Stimulated activated CD8-positive, alpha-beta memory T cell treated with anti-CD3 and anti-CD28 coated beads, Interleukin-7, amount 100 ng/mL, for 48 hours (primary cell): ENCODE results near the gene SLC26A1.
"Not testable (repeated sequence)": the region's sequence is repeated elsewhere in the genome, so short reads cannot be mapped to it uniquely, and the experiment has no call there.

Source experiments
- DNase-seq, 2 donors: peaks; one replicate each; pipeline ENCODE4 v3.0.0-alpha.2; 2020; ENCODE audit warnings: low read depth in 1 of 2; ENCODE audit errors: extremely low read depth in 1 of 2

The SLC26A1 gene

DNA sequence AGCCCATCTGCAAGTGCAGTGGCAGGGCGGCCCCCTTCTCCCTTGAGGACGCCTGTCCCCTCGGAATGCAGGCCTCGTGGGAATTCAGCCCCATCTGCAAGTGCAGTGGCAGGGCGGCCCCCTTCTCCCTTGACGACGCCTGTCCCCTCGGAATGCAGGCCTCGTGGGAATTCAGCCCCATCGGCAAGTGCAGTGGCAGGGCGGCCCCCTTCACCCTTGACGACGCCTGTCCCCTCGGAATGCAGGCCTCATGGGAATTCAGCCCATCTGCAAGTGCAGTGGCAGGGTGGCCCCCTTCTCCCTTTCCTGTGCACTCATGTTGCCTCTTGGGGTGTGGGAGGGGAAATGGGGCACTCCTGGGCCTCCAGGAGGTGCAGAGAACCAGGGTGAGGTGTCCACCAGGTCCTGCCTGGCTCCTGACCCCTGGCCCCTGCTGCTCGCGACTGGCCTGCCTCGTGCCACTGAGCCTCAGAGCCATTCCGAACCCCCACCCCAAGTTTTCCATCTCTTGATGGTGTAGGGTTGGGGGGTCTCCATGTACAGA, 6.8 kb upstream of the SLC26A1 start:
- DNase-seq = no peak

DNA sequence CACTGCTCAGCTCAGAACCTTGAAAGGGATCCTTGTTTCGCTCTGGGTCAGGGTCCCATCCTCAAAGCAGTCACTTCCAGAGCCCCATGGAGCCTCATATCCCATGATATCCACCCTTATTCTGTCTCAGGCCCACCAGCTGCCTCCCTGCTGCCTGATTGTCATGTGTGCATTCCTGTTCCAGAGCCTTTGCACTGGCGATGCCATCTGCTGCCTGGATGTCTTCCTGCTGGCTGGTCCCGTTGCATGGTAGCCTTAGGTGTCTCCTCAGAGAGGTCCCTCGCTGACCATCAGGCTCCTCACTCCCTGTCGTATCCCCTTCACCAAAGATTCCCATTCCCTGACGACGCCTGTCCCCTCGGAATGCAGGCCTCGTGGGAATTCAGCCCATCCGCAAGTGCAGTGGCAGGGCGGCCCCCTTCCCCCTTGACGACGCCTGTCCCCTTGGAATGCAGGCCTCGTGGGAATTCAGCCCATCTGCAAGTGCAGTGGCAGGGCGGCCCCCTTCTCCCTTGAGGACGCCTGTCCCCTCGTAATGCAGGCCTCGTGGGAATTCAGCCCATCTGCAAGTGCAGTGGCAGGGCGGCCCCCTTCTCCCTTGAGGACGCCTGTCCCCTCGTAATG, 6.1 kb upstream of the SLC26A1 start:
- DNase-seq = not testable (repeated sequence)

- no peak for DNase-seq
Observed at GRCh38 chr4:998096-998691, 5.0 kb upstream of the SLC26A1 start.

GRCh38 chr4:997375-998071, 4.3 kb upstream of the SLC26A1 start:
- no peak for DNase-seq

GRCh38 chr4:996997-997374, 3.8 kb upstream of the SLC26A1 start:
- DNase-seq = no peak

DNA sequence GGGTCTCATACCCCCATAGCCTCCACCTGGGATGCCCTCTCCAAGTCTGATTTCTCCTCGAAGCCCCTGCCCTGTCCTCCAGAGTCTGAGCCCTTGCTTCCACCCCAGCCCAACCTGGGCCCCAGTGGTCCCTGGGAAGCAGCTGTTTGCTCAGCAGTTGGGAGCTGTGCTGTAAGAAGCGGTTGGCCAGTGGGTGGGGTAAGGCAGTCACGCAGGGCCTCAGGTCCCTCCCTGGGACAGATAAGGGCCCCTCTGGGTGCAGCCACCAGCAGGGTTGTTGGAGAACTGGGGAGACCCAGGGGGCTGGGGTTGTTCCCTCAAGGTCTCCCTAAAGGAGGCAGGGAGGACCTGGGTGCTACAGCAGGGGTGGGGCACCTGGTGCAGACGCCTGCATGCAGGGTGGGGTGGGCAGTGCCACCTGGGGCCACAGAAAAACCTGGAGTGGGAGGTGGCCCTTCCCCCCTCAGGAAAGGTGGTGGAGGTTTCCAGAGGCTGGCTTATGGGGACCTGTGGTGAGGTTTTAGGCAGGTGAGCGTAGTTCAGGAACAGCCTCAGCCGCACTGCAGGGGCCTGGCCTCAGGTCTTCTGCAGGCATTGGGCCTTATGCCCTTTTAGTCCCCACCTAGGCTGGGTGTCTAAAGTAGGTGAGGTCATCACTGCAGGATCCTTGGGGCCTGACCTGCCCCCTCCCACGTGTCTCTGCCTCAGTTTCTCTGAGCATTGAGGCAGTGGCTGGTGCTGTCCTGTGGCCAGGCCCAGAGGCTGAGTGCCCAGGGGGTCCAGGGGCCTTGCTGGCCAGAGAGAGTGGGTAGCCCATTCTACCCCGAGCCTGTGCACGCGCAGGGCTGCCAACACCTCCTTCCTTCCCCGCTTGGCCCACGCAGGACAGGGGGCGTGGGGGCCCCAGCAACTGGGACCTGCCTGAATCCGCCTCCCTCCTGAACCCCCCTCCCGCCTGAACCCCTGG, 3.1 kb upstream of the SLC26A1 start:
- no peak for DNase-seq

GRCh38 chr4:995311-996026, 2.3 kb upstream of the SLC26A1 start:
- no peak for DNase-seq

DNA sequence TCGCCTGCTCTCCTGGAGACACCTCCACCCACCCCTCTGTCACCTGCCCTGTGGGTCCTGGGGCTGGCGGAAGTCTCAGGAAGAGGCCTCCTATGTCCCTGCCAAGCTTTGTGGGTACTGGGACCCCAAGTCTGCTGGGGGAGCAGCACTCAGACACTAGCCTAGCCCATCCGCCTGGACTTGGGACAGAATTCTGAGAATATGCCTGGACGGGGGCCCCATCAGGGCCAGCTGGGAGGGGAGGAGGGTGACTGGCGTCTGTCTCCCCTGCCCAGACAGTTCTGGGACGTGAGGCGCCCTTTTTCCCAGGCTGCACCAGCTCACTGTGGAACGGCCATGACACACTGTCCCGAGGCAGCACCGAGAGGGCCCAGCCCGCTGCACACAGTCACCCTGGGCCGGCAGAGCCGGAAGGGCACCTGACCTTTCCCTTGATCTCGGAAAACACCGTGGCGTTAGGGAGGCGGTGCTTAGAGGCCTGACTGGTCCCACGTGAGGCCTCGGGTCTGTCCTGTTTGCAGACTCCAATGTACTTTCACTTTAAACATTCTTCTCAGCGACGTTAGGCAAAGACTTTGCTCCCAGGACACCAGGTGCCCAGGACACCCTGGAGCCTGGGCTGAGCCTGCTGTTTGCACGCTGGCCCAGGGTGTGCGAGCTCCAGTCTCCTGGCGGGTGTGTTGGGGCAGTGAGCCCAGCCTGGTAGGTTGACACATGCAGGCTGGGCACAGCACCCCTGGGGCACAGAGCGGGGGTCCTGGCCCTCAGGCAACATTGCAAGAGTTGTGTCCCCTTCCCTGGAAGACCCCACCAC, 700 bp downstream of the SLC26A1 start:
- DNase-seq = no peak

DNA sequence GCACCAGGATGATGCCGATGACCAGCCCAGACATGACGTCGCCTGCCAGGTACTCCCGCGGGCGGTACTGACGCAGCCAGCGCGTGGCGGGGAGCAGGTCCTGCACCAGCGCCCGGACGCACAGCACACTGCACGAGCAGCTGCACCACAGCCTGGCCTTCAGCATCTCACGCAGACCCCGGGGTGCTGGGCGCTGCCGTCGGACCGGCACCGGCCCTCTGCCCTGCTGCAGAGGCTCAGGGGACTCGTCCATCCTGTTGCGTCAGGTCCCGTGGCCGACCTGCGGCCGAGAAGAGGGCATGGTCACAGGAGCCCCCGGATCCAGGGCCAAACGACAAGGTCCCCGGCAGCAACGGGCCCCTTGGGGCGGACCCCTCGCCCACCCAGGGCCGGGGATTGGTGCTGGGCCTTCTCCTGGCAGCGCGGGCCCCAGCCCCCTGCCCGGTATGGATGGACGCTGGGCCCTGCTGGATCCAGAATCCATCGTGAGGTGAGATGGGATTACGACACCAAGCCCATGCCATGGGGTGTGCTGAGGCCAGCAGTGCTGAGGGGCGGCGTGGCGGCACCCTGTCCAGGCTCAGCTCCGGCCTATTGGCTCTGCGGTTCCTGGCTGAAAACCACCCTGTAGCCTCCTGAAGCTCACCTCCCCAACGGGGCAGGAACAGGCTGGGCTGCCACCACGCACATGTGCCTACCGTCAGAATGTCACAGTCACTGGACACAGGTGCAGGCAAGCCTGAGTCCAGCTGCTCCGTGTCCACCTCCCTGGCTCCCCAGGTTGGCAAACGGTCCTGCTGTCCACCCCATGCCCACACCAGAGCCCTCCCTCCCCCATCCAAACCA, 1.5 kb downstream of the SLC26A1 start:
- DNase-seq = no peak

DNA sequence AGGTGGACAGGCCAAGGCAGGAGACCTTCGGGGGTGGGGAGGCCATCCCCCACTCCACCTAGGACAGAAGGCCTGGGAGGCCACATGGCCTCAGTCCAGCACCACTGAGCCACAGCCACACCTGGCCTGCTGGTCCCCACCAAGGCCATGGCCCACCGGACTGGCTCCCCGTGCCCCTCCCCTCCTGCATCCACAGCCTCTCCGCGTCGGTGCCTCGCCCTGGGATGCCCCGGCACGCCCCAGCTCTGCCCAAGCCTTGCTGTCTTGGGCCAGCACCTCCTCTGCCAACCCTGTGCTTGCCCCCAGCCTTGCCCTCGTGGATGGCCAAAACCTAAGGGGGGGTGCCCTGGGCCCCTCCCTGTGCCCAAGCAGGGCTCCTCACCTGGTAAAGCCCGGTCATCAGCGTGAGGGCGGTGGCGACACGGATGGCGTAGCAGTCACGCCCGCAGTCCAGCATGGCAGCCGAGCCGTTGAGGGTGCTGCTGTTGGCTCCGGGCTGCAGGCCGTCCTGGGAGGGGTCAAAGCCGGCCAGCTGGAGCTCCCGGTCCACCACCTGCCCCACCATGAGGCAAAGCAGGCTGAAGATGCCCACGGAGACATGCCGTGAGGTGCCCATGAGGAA, 2.3 kb downstream of the SLC26A1 start:
- no peak for DNase-seq

- DNase-seq = no peak
Observed at GRCh38 chr4:989722-990471, 3.3 kb downstream of the SLC26A1 start.

DNA sequence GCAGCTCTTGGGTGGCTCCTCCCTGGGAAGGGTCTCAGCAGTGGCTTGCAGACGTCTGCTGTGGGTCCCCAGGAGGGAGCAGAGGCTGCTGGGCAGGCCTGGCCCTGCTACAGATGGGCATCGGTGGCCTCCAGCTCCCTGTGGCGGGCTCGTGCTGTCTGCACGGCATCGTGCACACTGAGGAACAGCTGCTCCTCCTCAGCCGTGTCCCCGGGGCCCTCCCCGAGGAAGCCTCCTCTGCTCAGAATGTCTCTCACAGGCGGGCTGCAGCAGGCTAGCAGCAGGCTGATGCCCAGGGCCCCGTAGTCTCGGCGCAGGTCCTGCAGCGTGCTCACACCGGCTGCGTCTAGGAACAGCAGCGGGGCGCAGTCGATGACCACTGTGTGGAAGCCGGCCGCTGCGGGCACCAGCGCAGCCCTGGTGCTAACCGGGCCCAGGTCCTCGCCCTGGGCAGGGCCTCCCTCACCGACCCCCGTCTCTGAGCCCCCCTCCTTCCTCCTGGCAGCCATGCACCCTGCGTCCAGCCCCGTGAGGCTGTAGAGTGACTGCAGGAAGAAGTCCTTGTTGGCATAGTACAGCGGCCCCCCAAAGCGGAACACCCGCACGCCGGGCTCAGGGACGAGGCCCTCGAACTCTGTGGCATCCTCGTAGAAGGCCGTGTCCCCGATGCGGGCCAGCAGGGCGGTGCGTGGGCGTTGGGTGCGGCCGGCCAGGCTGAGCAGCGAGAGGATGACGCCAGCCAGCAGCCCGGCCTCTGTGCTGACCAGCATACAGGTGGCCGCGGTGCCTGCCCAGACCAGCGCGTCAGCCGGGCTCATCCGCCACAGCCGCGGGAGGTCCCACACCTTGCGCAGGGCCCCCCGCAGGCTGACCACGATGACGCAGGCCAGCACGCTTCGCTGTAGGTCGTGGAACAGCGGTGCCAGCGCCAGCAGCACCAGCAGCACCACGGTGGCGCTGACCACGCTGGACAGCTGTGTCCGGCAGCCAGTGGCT, 4.2 kb downstream of the SLC26A1 start:
- DNase-seq = no peak

- no peak for DNase-seq
Observed at GRCh38 chr4:987624-988513, 5.3 kb downstream of the SLC26A1 start.

- DNase-seq = peak; percentile 74 to 79
Observed at GRCh38 chr4:986879-987623, 6.2 kb downstream of the SLC26A1 start, which contains the start of gene IDUA. IDUA (plus strand) TSS chr4:987044; CDS start chr4:987085, 41 bp downstream.
